ENCODE results near the gene SIRT4. TPM values are rescaled to one million over a fixed set of nuclear protein-coding genes. Genes with fewer than 3 reads are reported as not detected.
"Not testable (repeated sequence)": the region's sequence is repeated elsewhere in the genome, so short reads cannot be mapped to it uniquely, and the experiment has no call there.

The SIRT4 gene
- total RNA-seq, 1 donor from 2014 or later = 4.5 TPM

DNA sequence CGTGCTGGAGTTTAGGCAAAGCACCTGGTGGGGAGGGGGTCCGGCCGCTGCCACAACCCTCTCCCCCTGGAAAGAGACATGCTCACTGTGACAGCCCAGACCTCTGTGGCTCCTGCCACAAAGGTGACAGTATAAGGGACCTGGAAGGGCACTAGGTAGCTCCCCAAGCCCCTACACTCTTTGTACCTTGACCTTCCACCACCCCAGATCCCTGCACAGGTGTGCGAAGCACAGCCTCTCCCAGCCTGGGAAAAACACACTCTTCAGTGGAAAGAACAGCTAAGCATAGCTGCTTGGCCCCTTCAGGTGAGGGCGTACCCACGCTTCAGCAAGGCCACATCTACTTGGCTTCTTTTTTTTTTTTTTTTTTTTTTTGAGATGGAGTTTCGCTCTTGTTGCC, 30.4 kb downstream of the SIRT4 start:
- no peaks in the 10 kb centered on the region for H3K27me3 Mint-ChIP-seq
- peaks cover 3% of the 10 kb centered on the region for H3K4me1 Mint-ChIP-seq (ENCODE audit: low read depth)
- DNase-seq (ENCODE audit: low spot score, unreplicated experiment) = no peak
- H3K36me3 Mint-ChIP-seq (ENCODE audit: insufficient read depth) = peaks cover 3% of the 10 kb centered on the region
- TF ChIP-seq, protein P1, sequence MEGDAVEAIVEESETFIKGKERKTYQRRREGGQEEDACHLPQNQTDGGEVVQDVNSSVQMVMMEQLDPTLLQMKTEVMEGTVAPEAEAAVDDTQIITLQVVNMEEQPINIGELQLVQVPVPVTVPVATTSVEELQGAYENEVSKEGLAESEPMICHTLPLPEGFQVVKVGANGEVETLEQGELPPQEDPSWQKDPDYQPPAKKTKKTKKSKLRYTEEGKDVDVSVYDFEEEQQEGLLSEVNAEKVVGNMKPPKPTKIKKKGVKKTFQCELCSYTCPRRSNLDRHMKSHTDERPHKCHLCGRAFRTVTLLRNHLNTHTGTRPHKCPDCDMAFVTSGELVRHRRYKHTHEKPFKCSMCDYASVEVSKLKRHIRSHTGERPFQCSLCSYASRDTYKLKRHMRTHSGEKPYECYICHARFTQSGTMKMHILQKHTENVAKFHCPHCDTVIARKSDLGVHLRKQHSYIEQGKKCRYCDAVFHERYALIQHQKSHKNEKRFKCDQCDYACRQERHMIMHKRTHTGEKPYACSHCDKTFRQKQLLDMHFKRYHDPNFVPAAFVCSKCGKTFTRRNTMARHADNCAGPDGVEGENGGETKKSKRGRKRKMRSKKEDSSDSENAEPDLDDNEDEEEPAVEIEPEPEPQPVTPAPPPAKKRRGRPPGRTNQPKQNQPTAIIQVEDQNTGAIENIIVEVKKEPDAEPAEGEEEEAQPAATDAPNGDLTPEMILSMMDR (IDR thresholded peaks at IDR 0.05; ENCODE audit: unreplicated experiment) = no peak
- no peak overlapping the region for H3K4me3 Mint-ChIP-seq (ENCODE audit: low read depth)
- H3K9me3 Mint-ChIP-seq (ENCODE audit: low read depth) = peaks cover 13% of the 10 kb centered on the region
- H3K27ac Mint-ChIP-seq = no peak overlapping the region

DNA sequence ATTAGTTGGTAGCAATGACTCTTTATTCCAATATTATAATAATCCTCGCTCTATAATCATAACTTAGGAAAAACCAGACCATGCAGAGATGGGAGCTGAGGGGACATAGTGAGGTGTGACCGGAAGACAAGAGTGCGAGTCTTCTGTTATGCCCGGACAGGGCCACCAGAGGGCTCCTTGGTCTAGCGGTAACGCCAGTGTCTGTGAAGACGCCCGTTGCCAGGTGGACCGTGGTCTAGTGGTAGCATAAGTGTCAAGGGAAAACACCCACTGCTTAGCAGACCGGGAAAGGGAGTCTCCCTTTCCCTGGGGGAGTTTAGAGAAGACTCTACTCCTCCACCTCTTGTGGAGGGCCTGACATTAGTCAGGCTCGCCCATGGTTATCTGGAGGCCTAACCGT, 33.3 kb downstream of the SIRT4 start:
- TF ChIP-seq, protein P1 (IDR thresholded peaks at IDR 0.05; ENCODE audit: unreplicated experiment) = peak; percentile 67
- H3K27ac Mint-ChIP-seq = not testable (repeated sequence)
- peak; percentile 37 for DNase-seq (ENCODE audit: low spot score, unreplicated experiment)

DNA sequence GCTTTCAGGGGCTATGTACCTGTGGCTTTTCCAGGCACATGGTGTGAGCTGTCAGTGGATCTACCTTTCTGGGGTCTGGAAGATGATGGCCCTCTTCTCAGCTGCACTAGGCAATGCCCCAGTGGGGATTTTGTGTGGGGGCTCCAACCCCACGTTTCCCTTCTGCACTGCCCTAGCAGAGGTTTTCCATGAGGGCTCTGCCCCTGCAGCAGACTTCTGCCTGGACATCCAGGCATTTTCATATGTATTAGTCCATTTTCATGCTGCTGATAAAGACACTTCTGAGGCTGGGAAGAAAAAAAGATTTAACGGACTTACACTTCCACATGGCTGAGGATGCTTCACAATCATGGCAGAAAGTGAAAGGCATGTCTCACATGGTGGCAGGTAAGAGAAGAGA, 34.3 kb downstream of the SIRT4 start:
- peaks cover 24% of the 10 kb centered on the region for H3K9me3 Mint-ChIP-seq (ENCODE audit: low read depth)
- H3K36me3 Mint-ChIP-seq (ENCODE audit: insufficient read depth); H3K27me3 Mint-ChIP-seq; H3K27ac Mint-ChIP-seq; DNase-seq (ENCODE audit: low spot score, unreplicated experiment); H3K4me1 Mint-ChIP-seq (ENCODE audit: low read depth); H3K4me3 Mint-ChIP-seq (ENCODE audit: low read depth): not testable (repeated sequence)

More for the DNA sequence above, 33.3 kb downstream of the SIRT4 start:
- not testable (repeated sequence) for H3K36me3 Mint-ChIP-seq (ENCODE audit: insufficient read depth); H3K4me3 Mint-ChIP-seq (ENCODE audit: low read depth); H3K4me1 Mint-ChIP-seq (ENCODE audit: low read depth); H3K27me3 Mint-ChIP-seq
- H3K9me3 Mint-ChIP-seq (ENCODE audit: low read depth) = peaks cover 24% of the 10 kb centered on the region

DNA sequence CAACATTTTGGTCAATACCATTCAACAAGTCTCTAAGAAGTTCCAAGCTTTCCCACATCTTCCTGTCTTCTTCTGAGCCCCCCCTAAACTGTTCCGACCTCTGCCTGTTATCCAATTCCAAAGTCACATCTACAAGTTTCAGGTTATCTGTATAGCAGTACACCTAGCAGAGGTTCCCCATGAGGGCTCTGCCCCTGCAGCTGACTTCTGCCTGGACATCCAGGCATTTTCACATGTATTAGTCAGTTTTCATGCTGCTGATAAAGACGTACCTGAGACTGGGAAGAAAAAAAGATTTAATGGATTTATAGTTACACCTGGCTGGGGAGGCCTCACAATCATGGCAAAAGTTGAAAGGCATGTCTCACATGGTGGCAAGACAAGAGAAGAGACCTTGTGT, 35.6 kb downstream of the SIRT4 start:
- Mint-ChIP-seq H3K9me3 (ENCODE audit: low read depth) (peaks cover 24% of the 10 kb centered on the region), H3K4me3 (ENCODE audit: low read depth) (no peak overlapping the region), H3K27ac (no peak overlapping the region), H3K4me1 (ENCODE audit: low read depth) (no peaks in the 10 kb centered on the region), H3K27me3 (no peaks in the 10 kb centered on the region), H3K36me3 (ENCODE audit: insufficient read depth) (peaks cover 8% of the 10 kb centered on the region)
- TF ChIP-seq, protein P1 (IDR thresholded peaks at IDR 0.05; ENCODE audit: unreplicated experiment) = no peak
- DNase-seq (ENCODE audit: low spot score, unreplicated experiment) = no peak

DNA sequence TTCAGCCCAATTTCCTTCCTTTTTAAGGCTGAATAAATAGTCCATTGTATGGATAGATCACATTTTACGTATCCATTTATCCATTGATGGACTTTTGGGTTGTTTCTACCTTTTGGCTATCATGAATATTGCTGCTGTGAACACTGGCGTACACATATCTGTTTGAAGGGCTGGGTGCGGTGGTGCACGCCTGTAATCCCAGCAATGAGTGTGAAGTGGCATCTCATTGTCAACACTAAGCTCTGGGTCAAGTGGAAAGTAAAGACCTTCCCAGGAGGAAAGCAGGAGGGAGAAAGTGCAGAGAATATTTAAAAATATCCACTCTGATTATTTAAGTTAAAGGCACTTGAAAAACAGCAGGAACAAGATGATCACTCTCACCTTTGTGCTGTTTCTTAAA, 37.1 kb downstream of the SIRT4 start:
- no peaks in the 10 kb centered on the region for H3K27me3 Mint-ChIP-seq
- H3K9me3 Mint-ChIP-seq (ENCODE audit: low read depth) = peaks cover 24% of the 10 kb centered on the region
- H3K27ac Mint-ChIP-seq = no peak overlapping the region
- no peak for DNase-seq (ENCODE audit: low spot score, unreplicated experiment)
- TF ChIP-seq, protein P1 (IDR thresholded peaks at IDR 0.05; ENCODE audit: unreplicated experiment) = no peak
- no peak overlapping the region for H3K4me3 Mint-ChIP-seq (ENCODE audit: low read depth)
- peaks cover 14% of the 10 kb centered on the region for H3K36me3 Mint-ChIP-seq (ENCODE audit: insufficient read depth)
- no peaks in the 10 kb centered on the region for H3K4me1 Mint-ChIP-seq (ENCODE audit: low read depth)

DNA sequence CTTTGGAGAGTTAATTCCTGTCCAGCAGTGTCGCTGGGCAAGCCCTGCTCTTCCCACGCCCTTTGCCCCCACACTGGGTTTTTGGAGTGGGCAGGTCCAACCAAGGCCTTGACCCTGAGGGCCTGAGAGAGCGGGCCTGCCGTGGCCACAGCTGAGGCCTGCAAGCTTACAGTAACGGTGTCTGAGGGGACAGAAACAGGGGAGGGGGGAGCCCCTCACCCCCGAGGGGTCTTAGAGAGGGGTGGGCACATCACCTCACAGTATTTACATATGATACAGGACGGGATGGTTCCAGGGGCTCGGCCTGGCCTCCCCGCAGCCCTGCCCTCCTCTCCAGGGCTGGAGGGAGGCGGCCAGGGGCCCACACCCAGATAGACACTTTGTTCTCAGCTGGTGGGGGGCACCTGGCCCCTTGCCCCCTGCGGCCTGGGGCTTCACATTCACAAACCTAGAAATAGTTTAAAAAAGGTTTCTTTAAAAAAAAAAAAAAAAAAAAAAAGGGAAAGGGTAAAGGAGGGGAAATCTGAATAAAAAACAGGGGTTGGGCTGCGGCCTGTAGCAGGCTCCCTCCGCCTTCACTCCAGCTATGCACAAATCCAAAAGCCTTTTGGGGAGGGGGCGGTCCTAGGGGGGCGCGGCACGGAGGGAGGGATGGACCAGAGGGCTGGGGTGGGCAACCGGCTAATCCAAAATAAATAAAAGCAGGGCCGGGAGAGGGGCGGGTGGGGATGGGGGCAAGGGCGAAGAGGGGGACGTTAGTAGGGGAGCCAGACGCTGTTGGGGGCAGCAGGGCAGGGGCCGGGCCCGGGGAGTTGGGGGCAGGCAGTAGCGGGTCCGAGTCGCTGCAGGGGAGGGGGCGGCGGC, 40.3 kb downstream of the SIRT4 start:
- TF ChIP-seq, protein P1 (IDR thresholded peaks at IDR 0.05; ENCODE audit: unreplicated experiment) = no peak
- DNase-seq (ENCODE audit: low spot score, unreplicated experiment) = no peak
- no peak overlapping the region for H3K27ac Mint-ChIP-seq
- H3K9me3 Mint-ChIP-seq (ENCODE audit: low read depth) = peaks cover 12% of the 10 kb centered on the region
- H3K36me3 Mint-ChIP-seq (ENCODE audit: insufficient read depth) = peaks cover 20% of the 10 kb centered on the region
- no peaks in the 10 kb centered on the region for H3K27me3 Mint-ChIP-seq
- H3K4me3 Mint-ChIP-seq (ENCODE audit: low read depth) = no peak overlapping the region
- no peaks in the 10 kb centered on the region for H3K4me1 Mint-ChIP-seq (ENCODE audit: low read depth)
